ENCODE measurements around the gene DERA. TPM values are rescaled to one million over a fixed set of nuclear protein-coding genes. Genes with fewer than 3 reads are reported as not detected.

Gene DERA
- total and polyA plus RNA-seq, 2 of the 13 experiments (the other 11 are each of a cell fraction or from before 2014, with no cell fraction given): 24.0 to 51.3 TPM

GRCh38 chr12:15882118-15882971, 28.8 kb upstream of the DERA start, which contains the start of gene STRAP (continued):
- TF ChIP-seq FOXP4 (CRISPR knock-in tag; IDR thresholded peaks at IDR 0.05) (no peak), YY1 (IDR thresholded peaks at IDR 0.05; ENCODE audit: insufficient read depth, insufficient replicate concordance, low read depth, low read length) (peak; percentile 65), ZNF670 (CRISPR knock-in tag; IDR thresholded peaks at IDR 0.05; ENCODE audit: borderline replicate concordance) (peak; percentile 71; the same call in 1 of the 2 replicates), CBX5 (CRISPR knock-in tag; IDR thresholded peaks at IDR 0.05; ENCODE audit: borderline replicate concordance) (0 out of 2 replicates have a peak, but pooled peaks have one; percentile 45), ZBTB7A (CRISPR knock-in tag; IDR thresholded peaks at IDR 0.05) (peak; percentile 41; the same call in 1 of the 2 replicates), ZFAT (CRISPR knock-in tag; conservative IDR thresholded peaks at IDR 0.05) (no peak), ZBTB10 (CRISPR knock-in tag; IDR thresholded peaks at IDR 0.05; ENCODE audit: borderline replicate concordance) (no peak), GPN1 (CRISPR knock-in tag; IDR thresholded peaks at IDR 0.05; ENCODE audit: borderline replicate concordance) (no peak), ZNF609 (CRISPR knock-in tag; IDR thresholded peaks at IDR 0.05; ENCODE audit: borderline replicate concordance) (peak; percentile 55), REXO4 (CRISPR knock-in tag; IDR thresholded peaks at IDR 0.05; ENCODE audit: borderline replicate concordance) (no peak), ZKSCAN1 (IDR thresholded peaks at IDR 0.05; ENCODE audit: low read length) (no peak), ELK4 (CRISPR knock-in tag; IDR thresholded peaks at IDR 0.05; ENCODE audit: borderline replicate concordance) (0 out of 2 replicates have a peak, but pooled peaks have one; percentile 16), HNRNPUL1 (IDR thresholded peaks at IDR 0.05; ENCODE audit: low read depth, low read length) (no peak), ZBTB38 (CRISPR knock-in tag; IDR thresholded peaks at IDR 0.05) (peak; percentile 80), SP2 (CRISPR knock-in tag; IDR thresholded peaks at IDR 0.05) (peak; percentile 86), ZNF382 (CRISPR knock-in tag; IDR thresholded peaks at IDR 0.05; ENCODE audit: borderline replicate concordance) (no peak), ZMAT3 (CRISPR knock-in tag; conservative IDR thresholded peaks at IDR 0.05) (no peak), HMG20A (CRISPR knock-in tag; IDR thresholded peaks at IDR 0.05; ENCODE audit: borderline replicate concordance) (no peak; the same call in 1 of the 2 replicates)

Data from HepG2 (cell line).